CD4-positive, alpha-beta T cell treated with Interferon gamma for 1 hour (primary cell): ENCODE results near the gene ZFPM1.

ENCODE experiments used
- DNase-seq: peaks from one replicate; pipeline ENCODE4 v3.0.0-alpha.2; 2020

Gene ZFPM1

GRCh38 chr16:88531346-88531745 is 78.3 kb downstream of the ZFPM1 start:
- DNase-seq: no peak

- no peak for DNase-seq
Measured at GRCh38 chr16:88531931-88532433, 78.9 kb downstream of the ZFPM1 start.

- no peak for DNase-seq
Measured at GRCh38 chr16:88532434-88533241, 79.6 kb downstream of the ZFPM1 start.

GRCh38 chr16:88533381-88533917 is 80.4 kb downstream of the ZFPM1 start:
- no peak for DNase-seq

- peak; percentile 83 for DNase-seq
Measured at GRCh38 chr16:88533932-88534637, 81.0 kb downstream of the ZFPM1 start.

- peak; percentile 28 for DNase-seq
Measured at GRCh38 chr16:88534638-88535190, 81.6 kb downstream of the ZFPM1 start.

- DNase-seq: no peak
Measured at GRCh38 chr16:88535191-88535856, 82.2 kb downstream of the ZFPM1 start.

- no peak for DNase-seq
Measured at GRCh38 chr16:88535857-88536222, 82.8 kb downstream of the ZFPM1 start.

- no peak for DNase-seq
Measured at GRCh38 chr16:88536510-88536909, 83.4 kb downstream of the ZFPM1 start.

- DNase-seq: no peak
Measured at GRCh38 chr16:88536971-88537751, 84.1 kb downstream of the ZFPM1 start.

- no peak for DNase-seq
Measured at GRCh38 chr16:88537859-88538258, 84.8 kb downstream of the ZFPM1 start.

- no peak for DNase-seq
Measured at GRCh38 chr16:88538366-88539060, 85.4 kb downstream of the ZFPM1 start.

- no peak for DNase-seq
Measured at GRCh38 chr16:88539261-88539651, 86.2 kb downstream of the ZFPM1 start.

- DNase-seq: no peak
Measured at GRCh38 chr16:88539652-88540345, 86.7 kb downstream of the ZFPM1 start.

- DNase-seq: no peak
Measured at GRCh38 chr16:88540346-88540977, 87.4 kb downstream of the ZFPM1 start.

GRCh38 chr16:88541831-88542616 is 88.9 kb downstream of the ZFPM1 start:
- no peak for DNase-seq

- DNase-seq: no peak
Measured at GRCh38 chr16:88543230-88543813, 90.2 kb downstream of the ZFPM1 start.

GRCh38 chr16:88545781-88546180 is 92.7 kb downstream of the ZFPM1 start:
- no peak for DNase-seq
